GM12872 (cell line): Measurements from ENCODE around the gene MCF2L2.

Source experiments
- CTCF ChIP-seq: IDR thresholded peaks from 3 replicates; pipeline ENCODE4 v1.5.1; 2011; ENCODE audit warnings: low read depth, mild to moderate bottlenecking, low read length, moderate library complexity; ENCODE audit not compliant: insufficient read depth

MCF2L2 gene

GRCh38 chr3:183265834-183266417 is 162.5 kb downstream of the MCF2L2 start:
- TF ChIP-seq CTCF, result no peak

- no peak for TF ChIP-seq CTCF
Measured at GRCh38 chr3:183265157-183265642, 163.2 kb downstream of the MCF2L2 start.

- TF ChIP-seq CTCF, result no peak
Measured at GRCh38 chr3:183264268-183264667, 164.2 kb downstream of the MCF2L2 start.

GRCh38 chr3:183262875-183263378 is 165.5 kb downstream of the MCF2L2 start:
- no peak for TF ChIP-seq CTCF

- TF ChIP-seq CTCF, result no peak
Measured at GRCh38 chr3:183261151-183261724, 167.2 kb downstream of the MCF2L2 start.

GRCh38 chr3:183260167-183260904 is 168.1 kb downstream of the MCF2L2 start:
- no peak for TF ChIP-seq CTCF

- no peak for TF ChIP-seq CTCF
Measured at GRCh38 chr3:183259621-183260020, 168.8 kb downstream of the MCF2L2 start.
